Stimulated activated CD4-positive, alpha-beta T cell treated with anti-CD3 and anti-CD28 coated beads, Interleukin-1b, Interleukin-23, amount 100 ng/mL, for 1 hour (primary cell): ENCODE measurements around the gene CLN6.
"Not testable (repeated sequence)": the region's sequence is repeated elsewhere in the genome, so short reads cannot be mapped to it uniquely, and the experiment has no call there.

Experiments used
- DNase-seq, 2 donors: peaks; one replicate each; pipeline ENCODE4 v3.0.0-alpha.2; 2020; ENCODE audit warnings: low read depth in 2 of 2

Gene CLN6

DNA sequence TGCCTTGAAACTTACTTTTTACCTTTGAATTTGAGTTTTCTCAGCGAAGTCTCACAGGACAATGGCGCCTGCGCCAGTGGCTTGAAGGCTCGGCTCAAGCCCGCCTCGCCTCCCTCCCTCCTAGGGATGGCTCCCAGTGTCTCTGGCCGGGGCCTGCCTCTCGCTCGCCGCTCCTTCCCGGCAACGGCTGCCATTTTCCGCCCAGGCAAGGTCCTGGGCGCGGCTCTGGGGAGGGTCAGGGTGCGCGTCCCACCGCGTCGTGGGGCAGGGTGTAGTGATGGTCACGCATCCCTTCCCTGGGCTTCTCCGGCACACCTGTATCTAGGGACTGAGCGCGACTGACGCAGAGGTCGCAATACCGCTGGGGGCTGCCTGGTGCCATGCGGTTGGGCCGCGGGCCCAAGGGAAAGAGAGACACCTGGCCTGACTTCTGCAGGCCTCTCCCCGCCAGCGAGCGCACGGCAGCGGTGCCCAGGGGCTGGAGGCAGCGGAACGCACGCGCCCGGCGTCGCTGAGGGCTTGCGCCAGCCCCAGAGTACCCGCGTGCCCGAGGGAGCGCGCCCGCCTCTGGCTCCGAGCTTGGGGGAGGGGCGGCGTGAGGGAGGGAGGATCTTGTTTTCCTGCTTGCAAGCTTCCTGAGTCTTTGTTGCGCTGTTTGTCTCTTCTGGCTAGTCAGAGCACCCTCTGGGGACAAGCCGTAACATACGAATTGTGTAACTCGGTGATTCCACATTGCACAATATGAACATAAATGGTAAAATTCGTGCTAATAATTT is 27.3 kb upstream of the CLN6 start:
- DNase-seq, result peak; percentile 20 to 46

DNA sequence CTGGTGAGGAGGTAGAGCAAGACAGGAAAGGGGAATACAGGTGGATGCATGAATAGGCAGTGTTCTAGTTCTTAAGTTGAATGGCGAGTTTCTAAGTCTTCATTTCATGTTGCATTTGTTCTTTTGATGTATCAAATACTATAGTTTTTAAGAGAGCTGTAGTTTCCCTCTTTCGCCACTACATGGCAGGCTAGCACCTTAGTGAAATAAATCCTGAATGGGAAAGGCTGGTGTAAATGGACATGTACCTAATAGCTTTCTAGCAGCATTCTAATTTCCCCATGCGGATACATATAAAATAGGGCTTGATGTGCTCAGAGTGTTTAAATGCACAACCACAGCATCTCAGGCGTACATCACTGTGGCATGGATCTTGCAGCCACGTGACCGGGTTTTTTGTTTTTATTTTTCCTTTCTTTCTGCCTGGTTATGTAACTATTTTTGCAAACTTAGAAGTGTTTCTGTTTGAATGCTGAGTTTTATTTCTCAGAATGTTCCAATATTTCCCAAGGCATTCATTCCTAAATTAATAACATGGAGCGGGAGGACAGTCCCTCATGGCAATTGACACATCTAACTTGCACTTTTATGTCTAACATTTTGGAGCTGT is 23.5 kb upstream of the CLN6 start:
- no peak for DNase-seq

DNA sequence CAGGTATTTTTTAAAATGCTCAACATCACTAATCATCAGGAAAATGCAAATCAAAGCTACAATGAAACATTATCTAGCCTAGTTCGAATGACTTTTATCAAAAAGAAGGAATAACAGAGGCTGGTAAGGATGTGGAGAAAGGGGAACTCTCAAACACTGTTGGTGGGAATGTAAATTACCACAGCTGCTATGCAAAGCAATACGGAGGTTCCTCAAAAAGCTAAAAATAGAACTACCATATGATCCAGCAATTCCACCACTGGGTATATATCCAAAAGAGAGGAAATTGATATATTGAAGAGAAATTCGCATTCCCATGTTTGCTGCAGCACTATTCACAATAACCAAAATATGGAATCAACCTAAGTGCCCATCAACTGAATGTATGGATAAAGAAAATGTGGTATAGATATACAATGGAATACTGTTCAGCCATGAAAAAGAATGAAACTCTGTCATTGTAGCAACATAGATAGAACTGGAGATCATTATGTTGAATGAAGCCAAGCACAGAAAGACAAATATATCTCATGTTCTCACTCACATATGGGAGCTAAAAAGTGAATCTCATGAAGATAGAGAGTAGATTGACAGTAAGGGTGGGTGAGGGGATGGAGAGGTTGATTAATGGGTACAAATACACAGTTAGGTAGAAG is 19.7 kb upstream of the CLN6 start:
- DNase-seq, result no peak

DNA sequence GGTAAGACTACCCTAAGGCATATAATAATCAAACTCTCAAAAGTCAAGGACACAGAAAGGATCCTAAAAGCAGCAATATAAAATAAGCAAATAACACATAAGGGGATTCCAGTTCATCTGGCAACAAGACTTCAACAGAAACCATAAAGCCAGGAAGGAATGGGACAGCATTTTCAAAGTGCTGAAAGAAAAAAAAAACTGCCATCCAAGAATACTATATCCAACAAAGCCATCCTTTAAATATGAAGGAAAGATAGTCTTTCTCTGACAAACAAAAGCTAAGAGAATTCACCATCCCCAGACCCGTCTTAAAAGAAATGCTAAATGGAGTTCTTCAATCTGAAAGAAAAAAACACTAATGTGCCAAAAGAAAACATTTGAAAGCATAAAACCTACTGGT is 14.7 kb upstream of the CLN6 start:
- no peak for DNase-seq

DNA sequence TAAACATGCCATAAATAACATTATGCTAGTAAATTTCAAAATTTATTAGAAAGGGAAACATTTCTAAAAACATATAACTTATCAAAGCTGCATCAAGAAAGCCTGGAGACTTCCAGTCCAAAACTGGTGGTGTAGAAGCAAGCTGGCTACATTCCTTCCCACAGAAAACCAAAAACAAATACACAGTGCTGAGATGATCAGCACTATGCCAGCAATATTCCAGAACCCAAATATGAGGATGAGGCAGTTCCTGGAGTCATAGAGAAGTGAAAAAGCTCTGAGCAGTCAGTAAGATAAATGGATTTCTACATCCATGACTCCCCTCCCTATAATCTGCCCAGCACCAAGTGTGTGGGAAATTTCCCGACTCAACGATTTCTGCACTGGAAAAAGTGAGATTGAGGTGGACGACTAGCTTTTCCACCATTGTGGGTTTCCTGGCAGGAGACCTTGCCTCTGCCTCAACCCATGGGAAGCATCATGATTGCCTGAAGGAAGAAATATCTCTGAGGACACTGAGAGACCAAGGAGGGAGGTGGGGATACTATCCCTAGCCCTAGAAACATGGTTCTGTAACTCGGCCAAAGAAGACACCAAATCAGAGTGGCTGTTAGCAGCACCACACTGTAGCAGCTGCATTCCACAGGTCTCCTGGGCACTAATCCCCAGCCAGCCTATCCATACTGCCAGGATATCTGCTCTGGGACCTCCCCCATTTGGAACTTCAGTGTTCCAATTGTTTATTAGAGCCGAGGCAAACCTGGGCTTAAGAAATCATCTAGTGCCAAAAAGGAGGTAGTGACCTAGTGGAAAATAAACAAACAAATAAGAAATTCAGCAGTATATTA is 11.8 kb upstream of the CLN6 start:
- DNase-seq, result no peak

DNA sequence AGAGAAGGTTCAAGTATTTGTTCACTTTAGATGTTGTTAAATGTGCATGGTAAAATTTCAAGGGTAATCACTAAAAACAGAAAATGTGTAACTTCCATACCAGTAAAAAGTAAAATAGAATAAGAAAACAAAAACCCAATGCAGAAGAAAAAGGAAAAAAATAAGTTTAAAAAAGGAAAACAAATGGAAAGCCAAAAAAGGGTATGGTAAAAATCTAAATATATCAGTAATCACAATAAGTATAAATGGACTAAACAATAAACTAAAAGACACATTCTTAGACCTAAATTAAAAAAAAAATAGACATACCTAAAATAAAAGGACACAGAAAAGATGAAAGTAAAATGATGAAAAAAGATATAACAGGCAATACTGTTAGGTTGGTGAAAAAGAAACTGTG is 9.5 kb upstream of the CLN6 start:
- DNase-seq, result no peak

DNA sequence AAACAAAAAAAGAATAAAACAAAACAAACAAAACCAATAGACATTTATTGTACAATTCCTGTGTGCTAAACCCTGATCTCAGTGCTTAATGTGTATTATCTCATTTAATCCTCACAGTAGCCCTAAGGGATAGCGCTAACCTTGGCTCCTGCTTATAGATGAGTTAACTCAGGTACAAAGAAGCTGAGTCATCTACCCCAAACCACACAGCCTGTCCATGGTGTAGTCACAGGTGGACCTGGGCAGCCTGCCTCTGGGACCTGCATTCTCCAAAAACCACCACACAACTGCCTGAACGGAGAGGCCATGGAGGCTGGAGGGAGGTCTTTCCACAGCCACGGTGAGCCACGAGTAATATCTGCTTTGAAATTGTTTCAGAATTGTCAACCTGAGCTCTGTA is 5.5 kb upstream of the CLN6 start:
- no peak for DNase-seq

DNA sequence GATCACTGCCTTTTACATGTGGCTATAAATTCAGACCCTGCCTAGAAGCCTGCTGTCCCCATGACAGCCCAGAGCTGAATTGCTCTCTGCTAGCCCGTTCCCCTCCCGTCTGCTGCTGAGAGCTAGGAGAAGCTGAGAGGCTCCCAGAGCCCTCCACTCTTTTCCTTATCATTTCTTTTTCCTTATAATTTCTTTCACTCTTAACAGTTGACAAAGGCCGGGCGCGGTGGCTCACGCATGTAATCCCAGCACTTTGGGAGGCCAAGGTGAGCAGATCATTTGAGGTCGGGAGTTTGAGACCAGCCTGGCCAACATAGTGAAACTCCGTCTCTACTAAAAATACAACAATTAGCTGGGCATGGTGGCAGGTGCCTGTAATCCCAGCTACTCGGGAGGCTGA is 5.0 kb upstream of the CLN6 start:
- not testable (repeated sequence) for DNase-seq

DNA sequence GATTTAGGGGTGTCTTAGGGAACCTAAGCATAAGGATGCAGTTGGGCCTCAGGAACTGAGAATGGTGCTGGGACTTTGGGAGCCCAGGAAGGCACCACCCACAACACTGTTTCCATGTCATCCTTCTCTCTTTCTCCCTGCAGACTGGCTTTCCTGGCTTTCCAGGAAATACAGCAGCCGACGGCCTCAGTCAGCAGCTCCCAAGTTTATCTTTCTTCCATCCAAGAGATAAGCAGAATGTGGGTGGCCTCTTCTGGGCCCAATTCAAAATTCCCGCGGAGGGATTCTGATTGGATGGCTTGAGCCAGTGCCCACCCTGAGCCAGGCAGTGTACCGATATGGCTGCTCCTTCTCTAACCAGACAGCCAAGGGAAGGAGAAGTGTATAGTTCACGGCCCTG is 4.5 kb upstream of the CLN6 start:
- DNase-seq, result no peak

DNA sequence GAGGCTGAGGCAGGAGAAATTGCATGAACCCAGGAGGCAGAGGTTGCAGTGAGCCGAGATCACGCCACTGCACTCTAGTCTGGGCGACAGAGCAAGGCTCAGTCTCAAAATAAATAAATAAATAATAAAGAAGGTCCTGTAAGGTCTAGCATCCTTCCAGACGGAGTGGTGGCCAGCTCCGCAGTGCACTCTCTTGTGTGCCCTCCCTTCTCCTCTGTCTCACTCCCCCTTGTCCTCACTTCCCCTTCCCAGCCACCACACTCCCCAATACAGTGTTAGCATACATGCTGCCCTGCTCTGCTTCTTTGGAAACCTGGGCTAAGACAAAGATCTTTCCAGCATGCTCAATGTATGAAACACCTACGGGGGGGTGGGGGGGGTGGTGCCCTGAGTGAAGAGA is 3.4 kb upstream of the CLN6 start:
- no peak for DNase-seq

DNA sequence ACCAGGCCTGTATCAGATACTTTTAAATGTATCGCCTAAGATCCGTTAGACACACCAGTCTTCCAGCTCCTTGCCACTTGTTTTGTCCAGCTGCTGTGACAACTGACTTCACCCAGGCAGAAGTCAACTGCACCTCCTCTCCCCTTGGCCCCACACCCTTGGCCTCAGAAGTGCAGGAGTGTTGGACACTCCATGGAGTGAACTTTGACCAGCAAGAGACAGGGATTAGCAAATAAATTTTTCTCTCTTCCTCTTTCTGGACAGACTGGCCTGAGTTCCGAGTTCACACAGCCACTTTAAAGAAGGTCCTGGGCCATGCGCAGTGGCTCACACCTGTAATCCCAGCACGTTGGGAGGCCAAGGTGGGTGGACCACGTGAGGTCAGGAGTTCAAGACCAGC is 2.9 kb upstream of the CLN6 start:
- DNase-seq, result no peak

DNA sequence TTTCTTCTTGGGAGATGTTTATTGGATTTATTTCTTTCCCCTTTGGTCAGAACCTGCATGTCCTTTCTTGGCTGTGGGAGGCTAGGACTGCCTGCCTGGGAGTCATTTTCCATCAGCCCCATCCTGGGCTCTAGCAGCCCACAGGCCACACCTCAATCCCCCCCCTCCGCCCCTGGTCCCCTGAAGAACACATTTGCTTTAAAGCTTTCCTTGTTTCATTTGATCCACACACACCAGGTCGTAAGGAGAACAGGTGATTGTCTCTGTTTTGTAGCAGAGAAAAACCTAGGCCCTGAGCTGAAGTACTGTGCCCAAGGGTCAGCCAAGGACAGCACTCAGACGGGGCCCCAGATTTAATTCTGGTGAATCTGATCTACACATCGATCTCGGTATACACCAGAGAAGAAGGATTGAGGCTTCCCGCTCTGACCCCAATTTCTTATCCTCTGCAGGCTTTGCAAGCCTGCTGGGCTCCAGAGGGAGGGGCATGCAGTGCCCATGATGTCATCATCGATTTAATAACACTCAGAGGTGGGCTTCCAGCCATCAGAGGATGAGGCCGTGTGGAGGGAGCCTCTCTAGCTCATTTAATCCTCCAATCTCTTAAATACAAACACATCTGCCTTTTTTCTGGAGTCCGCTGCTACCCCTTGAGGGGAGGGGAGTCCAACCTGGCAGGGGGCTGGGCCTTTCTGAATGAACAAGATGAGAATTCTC is 1.7 kb upstream of the CLN6 start:
- DNase-seq, result no peak

DNA sequence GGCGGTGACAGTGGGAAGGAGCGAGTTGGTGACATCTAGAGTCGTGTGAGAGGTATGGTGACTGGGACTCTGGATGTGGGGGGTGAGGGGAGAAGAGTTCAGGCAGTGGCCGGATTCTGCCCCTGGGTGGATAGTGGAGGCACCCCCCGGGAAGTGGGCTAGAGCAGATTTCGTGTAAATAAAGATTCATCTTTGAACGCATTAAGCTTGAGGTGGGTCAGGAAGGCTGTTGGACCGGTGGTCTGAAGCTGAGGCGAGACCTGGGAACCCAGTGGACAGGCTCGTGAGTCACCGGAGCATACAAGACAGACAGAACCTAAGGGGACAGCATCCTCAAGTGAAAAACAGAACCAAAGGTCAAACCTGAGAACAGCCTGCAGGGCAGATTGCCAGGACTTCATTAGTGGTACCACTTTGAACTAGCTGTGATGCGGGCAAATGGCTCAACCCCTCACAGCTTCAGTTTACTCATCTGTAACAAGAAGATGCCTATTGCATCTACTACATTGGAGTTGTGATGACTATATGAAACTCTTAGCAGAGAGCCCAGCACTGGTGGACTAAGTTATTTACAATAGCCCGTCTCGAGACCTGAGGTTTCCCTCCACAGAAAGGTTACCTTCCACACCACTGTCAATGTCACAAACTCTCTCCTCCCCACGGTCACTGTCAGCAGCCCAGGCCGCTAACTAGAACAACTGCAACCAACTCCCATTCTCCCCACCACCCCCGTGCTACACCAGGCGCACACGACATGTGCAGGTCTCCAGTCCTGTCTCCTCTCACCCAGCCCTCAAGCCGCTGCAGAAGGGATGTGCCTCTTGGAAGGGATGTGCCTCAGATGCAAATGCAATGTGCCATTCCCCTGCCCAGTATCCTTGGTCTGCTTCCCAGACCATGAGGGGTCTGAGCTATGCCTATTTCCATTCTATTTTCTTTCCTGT is 901 bp upstream of the CLN6 start:
- DNase-seq, result no peak

DNA sequence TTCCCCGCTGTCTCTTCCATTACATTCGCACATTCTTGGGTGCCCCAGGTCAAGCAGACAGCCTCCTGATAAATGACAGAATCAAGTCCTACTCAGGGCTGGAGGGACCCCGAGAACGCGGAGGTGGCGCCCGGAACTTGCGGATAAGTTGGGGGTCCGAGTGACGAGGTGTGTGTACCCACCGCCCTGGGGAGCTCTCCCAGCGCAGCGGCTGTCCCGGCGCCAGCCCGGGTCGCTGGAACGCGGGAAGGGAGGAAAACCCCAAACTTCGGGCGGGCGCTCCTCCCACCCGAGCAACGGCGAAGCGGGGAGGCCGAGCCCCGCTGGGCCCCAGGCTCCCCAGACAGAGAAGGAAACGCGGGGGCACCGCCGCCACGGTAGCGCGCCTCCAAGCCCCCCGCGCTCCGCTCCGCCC is 550 bp downstream of the CLN6 start:
- DNase-seq, result no peak

DNA sequence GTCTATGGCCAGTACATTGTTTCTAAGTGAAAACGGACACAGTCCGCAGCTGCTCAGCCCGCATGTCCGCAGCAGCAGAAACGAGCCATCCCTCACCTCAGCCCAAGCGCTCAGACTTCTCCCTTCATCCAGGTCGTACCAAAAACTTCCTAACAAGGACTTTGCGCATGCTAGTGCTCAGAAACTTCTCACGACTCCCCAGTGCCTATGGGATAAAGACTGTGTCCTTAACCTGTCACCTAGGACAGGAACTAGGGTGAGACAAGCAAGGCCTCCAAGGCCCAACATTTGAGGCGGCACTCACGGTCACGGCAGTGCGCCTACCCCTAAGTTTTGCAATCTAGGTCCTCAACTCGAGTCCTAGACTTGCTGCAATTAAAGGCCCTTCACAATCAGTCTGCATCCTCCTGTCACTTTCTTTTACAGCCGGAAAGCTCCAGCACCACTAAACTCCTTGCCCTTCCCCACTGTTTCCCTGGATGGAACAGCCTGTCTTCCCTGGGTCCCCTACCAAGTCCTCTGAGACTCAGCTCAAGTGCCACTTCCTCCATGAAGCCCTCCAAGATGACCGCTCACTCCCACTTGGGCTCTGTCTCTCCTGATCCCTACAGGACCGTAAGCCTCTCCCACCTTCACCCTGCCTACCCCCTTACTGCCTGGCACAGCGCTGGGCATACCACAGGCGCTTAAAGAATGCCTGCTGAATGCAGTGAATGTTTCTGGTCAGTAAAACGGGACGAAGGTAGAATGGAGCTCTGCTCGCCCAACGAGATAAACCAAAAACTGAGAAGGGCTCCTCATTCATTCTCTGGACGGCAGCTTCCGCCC is 1.2 kb downstream of the CLN6 start:
- no peak for DNase-seq

DNA sequence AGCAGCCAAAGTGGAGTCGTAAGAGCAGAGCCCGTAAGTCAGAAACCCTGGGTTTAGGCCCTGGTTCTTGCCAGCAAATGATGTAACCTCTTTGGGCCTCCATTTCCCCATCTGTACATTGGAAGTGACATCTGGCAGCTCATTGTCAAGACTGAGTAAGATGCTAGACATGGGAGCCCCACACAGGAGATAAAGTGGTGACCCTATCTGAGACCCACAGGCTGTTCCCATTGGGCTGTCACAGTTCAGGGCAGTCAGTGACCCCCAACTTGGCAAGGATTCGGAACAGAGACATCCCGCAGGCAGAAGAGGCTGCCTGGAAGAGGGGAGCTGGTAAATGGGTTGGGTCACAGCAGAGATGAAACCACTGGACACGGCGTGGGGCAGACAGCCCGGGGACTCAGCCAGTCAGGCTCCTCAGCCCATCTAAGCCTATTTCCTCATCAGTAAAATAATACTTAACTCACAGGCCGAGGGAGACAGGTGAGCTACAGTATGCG is 1.8 kb downstream of the CLN6 start:
- no peak for DNase-seq

DNA sequence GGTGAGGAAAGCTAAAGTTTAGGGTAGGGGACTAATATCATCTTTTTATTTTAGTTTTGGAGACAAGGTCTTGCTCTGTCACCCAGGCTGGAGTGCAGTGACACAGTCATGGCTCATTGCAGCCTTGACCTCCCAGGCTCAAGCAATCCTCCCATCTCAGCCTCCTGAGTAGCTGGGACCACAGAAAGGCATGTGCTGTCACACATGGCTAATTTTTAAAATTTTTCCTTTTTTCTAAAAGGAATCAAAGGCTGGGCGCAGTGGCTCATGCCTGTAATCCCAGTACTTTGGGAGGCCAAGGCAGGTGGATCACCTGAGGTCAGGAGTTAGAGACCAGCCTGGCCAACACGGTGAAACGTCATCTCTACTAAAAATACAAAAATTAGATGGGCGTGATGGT is 4.1 kb downstream of the CLN6 start:
- DNase-seq, result not testable (repeated sequence)

DNA sequence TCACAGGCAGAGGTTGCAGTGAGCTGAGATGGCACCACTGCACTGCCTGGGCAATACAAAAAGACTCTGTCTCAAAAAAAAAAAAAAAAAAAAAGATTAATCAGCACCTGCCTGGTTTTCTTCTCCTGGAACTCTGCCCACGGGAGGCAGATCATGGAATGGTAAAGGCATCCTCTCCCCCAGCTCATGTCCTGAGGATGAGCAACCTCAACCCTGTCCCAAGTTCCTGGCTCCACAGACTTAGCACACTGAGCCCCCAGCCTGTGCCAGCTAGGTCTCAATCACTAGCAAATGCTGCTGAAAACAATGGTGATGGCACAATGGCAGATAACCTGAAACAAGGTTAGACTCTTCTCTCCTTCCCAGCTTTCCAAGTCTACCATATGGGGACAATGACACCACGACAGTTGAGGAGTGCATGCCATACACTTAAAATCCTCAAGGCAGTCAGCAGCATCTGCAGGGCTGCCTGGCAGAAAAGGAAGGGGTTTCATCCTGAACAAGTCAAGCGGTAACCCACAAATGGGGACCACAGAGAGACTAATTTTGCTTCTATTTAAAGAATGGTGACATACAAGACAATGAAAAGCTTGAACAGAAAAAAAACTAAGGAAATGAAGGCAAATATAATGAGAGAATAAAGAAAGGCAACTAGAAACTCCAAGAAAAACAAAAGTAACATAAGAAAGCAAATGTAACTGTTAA is 4.8 kb downstream of the CLN6 start:
- no peak for DNase-seq

DNA sequence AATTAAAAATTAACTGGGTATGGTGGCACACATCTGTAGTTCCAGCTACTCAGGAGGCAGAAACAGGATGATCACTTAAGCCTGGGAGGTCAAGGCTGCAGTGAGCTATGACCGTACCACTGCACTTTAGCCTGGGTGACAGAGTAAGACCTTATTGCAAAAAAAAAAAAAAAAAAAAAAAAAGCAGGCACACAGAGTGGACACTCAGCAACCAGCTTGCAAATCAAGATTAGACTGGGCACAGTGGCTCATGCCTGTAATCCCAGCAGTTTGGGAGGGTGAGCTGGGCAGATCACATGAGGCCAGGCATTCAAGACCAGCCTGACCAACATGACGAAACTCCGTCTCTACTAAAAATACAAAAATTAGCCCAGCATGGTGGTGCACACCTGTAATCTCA is 5.4 kb downstream of the CLN6 start:
- no peak for DNase-seq
